GM06990 (cell line): Measurements from ENCODE around the gene ITPA.

Source experiments
- DNase-seq: peaks from one replicate; pipeline ENCODE4 v3.0.0-alpha.2; 2011; ENCODE audit not compliant: insufficient read length; ENCODE audit errors: extremely low read depth
- H3K27me3 ChIP-seq: replicated peaks from 2 replicates; pipeline ENCODE4 v1.6.0; 2011; ENCODE audit warnings: low read length; ENCODE audit not compliant: control insufficient read depth, insufficient read depth
- H3K36me3 ChIP-seq: 2 replicates; pipeline ENCODE4 v1.5.1; 2011; ENCODE audit warnings: low read length; ENCODE audit not compliant: control insufficient read depth, insufficient read depth
- H3K4me3 ChIP-seq: replicated peaks from 2 replicates; pipeline ENCODE4 v1.5.1; 2011; ENCODE audit warnings: low read depth, mild to moderate bottlenecking, control low read depth, low read length
- CTCF ChIP-seq: IDR thresholded peaks from 2 replicates; pipeline ENCODE4 v1.5.1; 2011; ENCODE audit warnings: low read length, control low read depth, mild to moderate bottlenecking, inconsistent platforms; ENCODE audit not compliant: insufficient read depth, poor library complexity, severe bottlenecking

ITPA gene

GRCh38 chr20:3164043-3164762 lies 45.1 kb upstream of the ITPA start:
- Histone ChIP-seq H3K36me3 (no peaks in the 10 kb centered on the region), H3K4me3 (no peak overlapping the region), H3K27me3 (no peaks in the 10 kb centered on the region; the same call in 1 of the 2 replicates)
- TF ChIP-seq CTCF: no peak
- no peak for DNase-seq

DNA sequence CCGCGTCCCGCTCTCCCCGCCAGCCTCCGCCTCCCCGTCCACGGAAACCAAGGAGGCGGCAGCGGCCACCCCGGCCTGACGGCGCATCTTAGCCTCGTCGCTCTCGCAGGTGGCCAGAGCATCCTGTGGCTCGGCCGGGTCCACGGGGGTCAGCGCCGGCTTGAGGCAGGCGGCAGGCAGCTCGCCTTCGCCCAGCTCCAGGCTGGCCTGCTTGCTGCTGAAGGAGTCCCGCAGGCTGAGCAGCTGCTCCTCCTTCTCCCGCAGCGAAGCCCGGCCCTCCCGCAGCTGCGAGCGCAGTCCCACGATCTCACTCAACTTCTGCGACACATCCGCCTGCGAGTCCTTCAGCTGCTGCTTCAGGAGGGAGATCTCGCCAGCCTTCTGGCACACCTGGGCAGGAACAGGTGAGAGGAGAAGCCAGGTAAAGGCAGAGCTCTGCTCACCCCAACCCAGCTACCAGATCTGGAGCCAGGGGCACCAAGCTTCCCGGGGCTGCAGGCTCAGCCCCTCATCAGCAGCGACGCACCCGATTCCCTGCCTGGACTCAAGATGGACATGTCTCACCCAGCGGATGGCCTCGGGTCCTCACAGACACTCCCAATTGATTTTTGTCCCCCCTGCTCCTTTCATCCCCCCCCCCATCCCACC lies 44.4 kb upstream of the ITPA start:
- DNase-seq: no peak
- TF ChIP-seq CTCF: no peak
- H3K4me3 ChIP-seq: no peak overlapping the region

DNA sequence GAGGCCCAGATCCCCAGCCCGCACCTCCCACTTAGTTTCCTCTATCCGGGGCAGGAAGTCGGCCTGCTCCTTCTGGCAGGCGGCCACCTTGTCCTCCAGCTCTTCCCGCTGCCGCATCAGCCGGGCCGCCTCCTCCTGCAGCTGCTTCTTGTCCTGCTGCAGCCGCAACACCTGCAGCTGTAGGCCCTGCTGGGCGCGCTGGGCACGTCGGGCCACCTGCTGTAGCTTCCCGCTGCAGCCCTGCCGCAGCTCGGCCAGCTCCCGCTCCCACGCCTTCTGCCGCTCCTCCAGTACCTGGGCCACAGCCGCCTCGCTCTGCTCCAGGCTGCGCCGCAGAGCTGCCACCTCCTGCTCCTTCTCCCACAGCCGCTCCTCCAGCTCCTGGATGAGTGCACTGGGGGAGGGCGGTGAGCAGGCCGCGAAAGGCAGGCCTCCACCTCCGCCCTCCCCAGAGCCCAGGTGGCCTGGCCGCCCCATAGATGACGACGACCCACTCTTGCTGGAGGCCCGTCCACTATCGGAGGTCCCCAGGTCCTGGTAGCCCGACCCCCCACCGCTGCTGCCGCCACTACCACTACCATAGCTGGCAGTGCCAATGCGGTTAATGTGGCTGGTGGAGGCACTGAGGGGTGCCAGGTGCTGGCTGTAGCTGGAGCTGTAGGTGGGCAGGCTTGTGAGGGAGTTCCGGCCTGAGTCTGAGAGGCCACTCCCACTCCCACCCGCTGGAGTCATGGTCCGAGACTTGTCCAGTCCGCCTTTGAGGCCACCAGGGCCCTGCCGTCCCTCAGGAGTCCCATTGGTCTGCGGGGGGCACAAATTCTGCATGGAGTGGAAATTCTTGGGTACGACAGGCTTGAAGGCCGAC lies 43.6 kb upstream of the ITPA start:
- DNase-seq: no peak
- H3K4me3 ChIP-seq: no peak overlapping the region
- no peaks in the 10 kb centered on the region for H3K36me3 ChIP-seq
- no peak for TF ChIP-seq CTCF
- no peaks in the 10 kb centered on the region; the same call in 1 of the 2 replicates for H3K27me3 ChIP-seq

More for the DNA sequence above, 44.4 kb upstream of the ITPA start:
- Histone ChIP-seq H3K36me3 (no peaks in the 10 kb centered on the region), H3K27me3 (no peaks in the 10 kb centered on the region; the same call in 1 of the 2 replicates)

DNA sequence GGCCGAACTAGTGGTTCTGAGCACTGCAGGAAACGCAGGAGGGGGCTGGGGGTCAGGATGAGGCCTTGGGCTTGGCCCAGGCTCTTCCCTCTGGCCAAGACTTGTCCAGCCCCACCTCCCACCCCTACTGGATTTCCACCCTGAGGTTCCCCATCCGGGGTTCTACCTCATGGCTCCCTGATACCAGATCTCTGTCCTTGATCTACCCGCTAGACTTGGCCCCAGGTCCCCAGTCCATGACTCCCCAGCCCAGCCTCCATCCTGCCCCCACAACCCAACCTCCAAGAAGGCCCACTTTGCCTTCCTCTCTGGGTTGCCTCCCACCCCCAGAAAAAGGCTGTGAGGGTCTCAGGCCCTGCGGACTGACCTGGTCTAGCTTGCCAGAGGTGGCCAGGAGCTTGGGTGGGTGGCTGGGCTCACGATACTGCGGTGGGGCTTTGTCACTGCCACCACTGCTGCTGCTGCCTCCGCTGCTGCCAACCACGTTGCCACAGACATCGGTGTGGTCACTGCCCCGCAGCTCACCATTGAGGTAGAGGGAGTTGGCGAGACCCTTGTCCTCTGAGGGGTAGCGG lies 42.9 kb upstream of the ITPA start:
- H3K4me3 ChIP-seq: no peak overlapping the region
- no peak for TF ChIP-seq CTCF
- no peaks in the 10 kb centered on the region; the same call in 1 of the 2 replicates for H3K27me3 ChIP-seq
- no peak for DNase-seq
- no peaks in the 10 kb centered on the region for H3K36me3 ChIP-seq

DNA sequence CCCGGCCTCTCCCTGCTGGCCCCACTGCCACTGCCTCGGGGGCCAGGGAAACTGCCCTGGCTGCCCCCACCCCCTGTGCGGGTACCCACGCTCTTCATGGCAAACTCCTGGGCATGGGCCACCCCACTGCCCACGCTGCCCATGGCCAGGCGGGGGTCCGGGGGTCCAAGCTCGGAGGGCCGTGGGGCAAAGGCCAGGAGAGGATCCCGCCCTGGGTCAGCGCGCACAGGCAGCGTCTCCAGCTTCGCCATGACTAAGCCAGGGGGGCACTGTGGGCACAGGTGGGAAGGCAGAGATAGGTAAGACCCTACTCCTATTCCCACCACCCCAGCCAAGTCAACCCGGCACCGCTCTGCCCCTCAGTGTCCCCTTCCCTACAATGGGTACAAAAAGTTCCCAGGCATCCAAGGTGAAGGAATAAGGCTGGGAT lies 42.4 kb upstream of the ITPA start:
- Histone ChIP-seq H3K36me3 (no peaks in the 10 kb centered on the region), H3K27me3 (no peaks in the 10 kb centered on the region; the same call in 1 of the 2 replicates), H3K4me3 (no peak overlapping the region)
- no peak for DNase-seq
- TF ChIP-seq CTCF: no peak
